GM18951 (cell line): ENCODE data around the gene TRIM5.

Experiments used
- POLR2A ChIP-seq: IDR thresholded peaks from 4 replicates; pipeline ENCODE4 v1.6.1; 2011; ENCODE audit warnings: mild to moderate bottlenecking; ENCODE audit not compliant: insufficient read length, insufficient read depth; ENCODE audit errors: extremely low read depth
- in situ Hi-C: fragments of 300-500 bp; cut with MboI; formaldehyde crosslinking; loops from one replicate; pipeline ENCODE4 v1.12.0; 2022; ENCODE audit warnings: low sequenced_read_pairs, mixed read lengths, inconsistent platforms; ENCODE audit not compliant: unreplicated experiment

Gene TRIM5

DNA sequence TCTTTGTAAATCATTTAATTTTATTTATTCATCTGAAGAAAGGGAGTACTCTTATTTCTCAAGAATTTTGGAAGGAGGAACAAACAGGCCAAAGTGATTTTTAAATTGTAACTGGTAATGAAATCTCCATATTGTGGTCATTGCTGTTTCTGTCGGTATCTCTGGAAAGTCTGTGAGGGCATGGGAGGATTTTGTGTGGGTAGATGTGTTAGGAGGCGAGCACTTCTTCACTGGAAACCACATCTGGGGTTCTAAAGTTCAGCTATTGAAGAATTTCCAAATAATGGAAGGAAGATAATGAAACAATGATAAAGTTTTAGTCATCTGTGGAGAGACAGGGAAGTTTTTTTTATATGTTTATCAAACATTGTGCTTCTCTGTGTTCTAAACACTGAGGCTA lies 53.5 kb downstream of the TRIM5 start:
- in situ Hi-C loops: no loop called here
- no peak for TF ChIP-seq POLR2A

GRCh38 chr11:5626196-5626595 lies 58.7 kb downstream of the TRIM5 start:
- TF ChIP-seq POLR2A: no peak
- in situ Hi-C loops: no loop called here

GRCh38 chr11:5625281-5625680 lies 59.6 kb downstream of the TRIM5 start:
- no peak for TF ChIP-seq POLR2A
- in situ Hi-C loops: no loop called here

GRCh38 chr11:5624489-5625279 lies 60.2 kb downstream of the TRIM5 start, which contains the start of gene TRIM34:
Gene TRIM34, plus strand, starts transcription at chr11:5625001. Its CDS starts 7,331 bp downstream, at chr11:5632332.
- in situ Hi-C loops: no loop called here
- TF ChIP-seq POLR2A: peak; percentile 68

- in situ Hi-C loops: no loop called here
- TF ChIP-seq POLR2A: no peak
Measured at GRCh38 chr11:5622802-5623201, 62.1 kb downstream of the TRIM5 start.

DNA sequence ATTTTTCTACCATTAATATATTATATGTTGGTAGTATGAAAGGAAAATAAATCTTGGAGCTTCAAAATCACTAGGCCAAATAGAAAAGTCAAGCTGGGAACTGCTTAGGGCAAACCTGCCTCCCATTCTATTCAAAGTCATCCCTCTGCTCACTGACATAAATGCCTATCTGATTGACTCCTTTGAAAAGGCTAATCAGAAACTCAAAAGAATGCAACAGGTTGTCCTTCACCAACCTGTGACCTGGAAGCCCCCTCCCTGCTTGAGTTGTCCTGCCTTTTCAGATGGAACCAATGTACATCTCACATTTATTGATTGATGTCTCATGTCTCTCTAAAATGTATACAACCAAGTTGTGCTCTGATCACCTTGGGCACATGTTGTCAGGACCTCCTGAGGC lies 63.3 kb downstream of the TRIM5 start:
- in situ Hi-C loops: no loop called here
- TF ChIP-seq POLR2A: no peak

GRCh38 chr11:5620651-5621521 lies 64.0 kb downstream of the TRIM5 start:
- in situ Hi-C loops: no loop called here
- TF ChIP-seq POLR2A: no peak

DNA sequence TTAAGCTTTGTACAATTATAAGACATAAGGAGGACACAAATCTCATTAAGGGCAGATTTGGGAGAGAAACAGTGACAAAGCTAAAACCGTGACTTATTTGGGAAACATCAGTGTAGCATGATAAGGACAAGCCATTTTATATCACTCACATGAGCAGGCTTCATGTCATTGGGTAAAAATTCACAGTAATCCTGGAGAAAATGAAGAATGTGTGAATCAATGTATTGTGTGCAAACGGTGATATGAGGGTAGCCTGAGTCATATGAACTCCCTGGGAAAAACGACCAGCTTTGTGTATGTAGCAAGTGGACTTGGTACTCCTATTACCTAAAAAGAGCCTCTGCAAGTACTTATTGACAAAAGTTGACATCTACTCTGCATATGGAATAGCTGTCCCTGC lies 66.1 kb downstream of the TRIM5 start:
- in situ Hi-C loops: no loop called here
- TF ChIP-seq POLR2A: no peak
